HG03521 (cell line): ENCODE data around the gene HS6ST2.

Source experiments
- ATAC-seq: cut with Tn5 transposase; IDR thresholded peaks from one replicate; pipeline ENCODE4 v1.9.1; 2021; ENCODE audit warnings: mild to moderate bottlenecking, moderate library complexity; ENCODE audit not compliant: unreplicated experiment

HS6ST2 gene

DNA sequence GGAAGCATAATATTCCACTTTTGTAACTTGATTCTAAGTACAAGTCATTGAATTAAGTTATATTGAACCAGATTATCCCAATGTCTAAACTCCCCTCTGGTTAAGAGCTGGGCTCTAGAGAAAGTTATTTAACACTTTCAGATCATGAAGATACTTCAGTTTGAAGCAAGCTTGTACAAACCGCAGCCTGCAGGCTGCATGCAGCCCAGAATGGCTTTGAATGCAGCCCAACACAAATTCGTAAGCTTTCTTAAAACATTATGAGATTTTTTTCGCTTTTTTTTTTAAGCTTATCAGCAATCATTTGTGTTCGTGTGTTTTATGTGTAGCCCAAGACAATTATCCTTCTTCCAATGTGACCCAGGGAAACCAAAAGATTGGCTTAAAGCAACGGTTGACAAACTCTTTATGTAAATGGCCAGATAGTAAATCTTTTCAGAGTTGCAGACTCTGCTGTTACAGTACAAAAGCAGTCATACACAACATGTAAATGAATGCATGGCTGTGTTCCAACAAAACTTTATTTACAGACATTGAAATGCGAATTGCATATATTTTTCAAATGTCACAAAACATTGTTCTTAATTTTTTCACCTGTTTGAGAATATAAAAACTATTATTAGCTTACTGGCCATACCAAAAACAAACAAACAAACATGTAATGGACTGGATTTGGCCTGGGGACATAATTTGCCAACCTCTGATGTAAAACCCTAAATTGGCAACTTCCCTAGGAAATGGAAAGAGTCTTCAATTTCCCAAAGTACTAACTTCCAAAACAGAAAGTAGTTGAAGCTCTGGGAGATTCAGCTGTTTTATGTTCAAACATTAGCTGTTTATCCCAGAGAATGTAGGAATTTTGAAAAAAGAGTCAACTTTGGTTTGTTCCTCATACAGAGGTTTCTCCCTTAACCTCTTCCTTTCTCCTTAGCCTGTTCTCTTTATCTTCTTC, 268.5 kb downstream of the HS6ST2 start:
- ATAC-seq, result no peak

DNA sequence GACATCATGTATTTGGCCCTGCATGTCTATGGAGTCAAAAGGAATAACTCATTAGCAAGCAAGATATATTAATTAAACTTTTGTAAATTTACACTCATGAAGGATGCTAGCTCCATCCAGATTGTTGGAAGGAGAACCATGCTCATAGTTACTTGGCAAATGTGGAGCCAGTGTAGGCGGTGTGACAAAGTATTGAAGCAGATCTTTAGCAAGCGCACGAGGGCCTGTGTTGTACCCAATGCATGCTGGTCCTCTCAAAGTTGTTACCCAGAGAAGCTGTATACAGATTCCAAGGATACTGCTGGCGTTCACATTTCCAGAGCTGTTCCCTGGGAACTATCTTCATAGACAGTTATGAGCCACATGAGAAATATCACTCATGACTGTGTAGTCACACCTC, 273.2 kb downstream of the HS6ST2 start:
- no peak for ATAC-seq

DNA sequence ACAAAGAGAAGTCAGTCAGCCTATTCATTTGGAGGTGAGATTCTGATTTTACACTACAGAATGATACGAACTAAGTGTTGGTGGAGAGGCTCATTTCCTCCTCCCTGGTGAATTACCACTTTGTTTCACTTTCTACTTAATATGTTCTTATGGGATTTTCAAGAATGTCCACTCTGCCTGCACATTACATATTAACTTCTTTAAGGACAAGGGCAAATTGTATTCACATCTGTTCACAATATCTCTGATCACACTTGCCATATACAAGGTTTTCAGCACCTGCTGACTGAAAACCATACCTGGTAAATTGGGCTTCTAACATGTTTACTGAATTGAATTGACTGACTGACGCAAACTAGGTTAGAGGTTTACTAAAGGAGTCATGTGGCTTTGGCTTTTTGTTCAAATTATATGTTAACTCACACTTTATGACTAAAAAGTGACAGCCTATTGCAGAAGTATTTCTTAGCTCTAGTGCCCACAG, 281.2 kb downstream of the HS6ST2 start:
- no peak for ATAC-seq

- ATAC-seq, result no peak
These were observed 281.8 kb downstream of the HS6ST2 start for GRCh38 chrX:132676561-132677186.

DNA sequence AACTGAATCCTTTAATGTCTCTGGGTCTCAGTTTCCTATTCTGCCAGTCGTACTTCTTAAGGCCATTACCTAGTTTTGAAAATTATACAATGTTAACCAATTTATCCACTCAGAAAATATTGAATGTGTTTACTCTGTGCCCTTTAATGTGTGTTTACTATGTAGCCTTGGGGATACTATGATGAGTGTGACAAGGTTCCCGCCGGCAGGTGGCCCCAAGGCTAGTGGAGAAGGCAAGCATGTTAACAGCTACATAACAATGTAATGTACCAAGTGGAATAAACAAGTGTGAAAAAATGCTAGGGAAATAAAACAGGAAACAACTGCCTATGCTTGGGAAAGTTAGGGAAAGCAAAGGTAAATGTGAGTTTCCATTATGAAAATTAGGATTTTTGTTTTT, 282.3 kb downstream of the HS6ST2 start:
- no peak for ATAC-seq

DNA sequence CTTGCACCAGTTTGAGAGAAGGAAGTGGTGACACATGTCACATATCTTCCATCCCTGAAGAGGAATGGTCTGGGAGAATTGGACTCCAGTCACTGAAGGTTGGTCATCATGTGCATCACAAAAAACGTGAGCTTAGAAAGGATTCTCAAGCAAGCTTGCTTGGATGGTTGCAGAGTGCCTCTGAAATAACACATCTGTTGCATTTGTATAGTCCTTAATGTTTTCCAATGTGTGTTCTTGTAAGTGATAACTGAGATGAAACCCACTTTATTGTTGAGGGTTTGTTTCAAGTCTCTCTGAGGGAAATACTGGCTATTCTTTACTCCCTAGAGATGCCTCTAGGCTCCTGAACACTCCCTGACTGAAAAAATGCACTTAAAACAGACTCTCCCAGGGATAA, 285.1 kb downstream of the HS6ST2 start:
- no peak for ATAC-seq

DNA sequence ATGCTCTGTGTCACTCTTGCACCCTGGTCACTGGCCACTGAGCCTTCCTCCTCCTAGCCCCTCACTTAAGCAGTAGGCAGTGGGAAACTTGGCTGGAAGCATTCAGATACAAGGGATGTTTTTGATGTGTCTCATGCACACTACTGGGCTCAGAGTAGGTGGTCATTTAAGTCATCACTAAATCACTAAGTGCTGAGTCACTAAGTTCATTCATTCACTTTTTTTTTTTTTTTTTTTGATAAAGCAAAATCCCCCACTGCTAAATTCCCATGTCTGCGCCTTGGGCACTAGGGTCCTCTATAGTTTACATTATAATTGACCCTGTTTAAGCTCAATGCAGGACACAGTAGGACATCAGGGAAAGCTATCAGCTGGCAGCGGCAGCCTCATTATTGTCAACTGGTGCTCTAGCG, 287.2 kb downstream of the HS6ST2 start:
- ATAC-seq, result no peak

- ATAC-seq, result no peak
These were observed 289.3 kb downstream of the HS6ST2 start for GRCh38 chrX:132669142-132669541.

DNA sequence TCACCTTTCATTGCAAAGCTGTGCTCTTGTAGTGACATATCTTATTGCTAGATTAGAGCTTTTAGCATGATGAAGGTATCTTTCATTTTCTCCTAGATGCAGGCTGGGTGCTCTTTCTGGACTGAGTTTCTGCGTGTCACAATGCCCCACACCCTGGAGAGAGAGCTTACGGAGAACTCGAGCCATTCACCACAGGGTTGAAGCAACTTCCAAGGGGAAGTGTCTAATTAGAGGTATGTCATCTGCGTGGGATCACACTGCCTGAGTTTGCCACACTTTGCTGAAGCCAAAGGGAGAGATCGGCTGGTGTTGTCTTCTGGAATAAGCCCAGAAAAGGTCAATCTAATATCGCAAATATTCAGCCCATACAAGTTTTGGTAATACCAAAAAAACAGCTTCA, 290.3 kb downstream of the HS6ST2 start:
- no peak for ATAC-seq

DNA sequence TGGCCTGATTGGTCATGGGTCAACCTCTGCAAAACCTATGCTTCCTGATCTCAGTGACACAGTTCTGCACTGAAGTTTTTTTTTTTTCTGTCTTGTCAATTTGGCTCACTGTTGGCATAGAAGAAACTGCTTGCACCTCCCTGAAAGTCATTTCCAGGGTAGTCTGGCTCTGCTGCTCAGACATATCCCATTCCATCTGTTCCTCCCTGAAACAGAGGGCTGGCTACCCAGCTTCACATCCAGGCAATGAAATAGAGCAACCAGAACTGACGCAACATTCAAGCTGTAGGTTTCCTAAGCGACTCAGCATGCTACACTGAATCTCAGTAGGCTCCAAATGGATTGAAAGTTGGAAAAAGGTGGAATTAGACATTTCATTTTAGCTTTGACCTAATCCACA, 292.8 kb downstream of the HS6ST2 start:
- ATAC-seq, result no peak

GRCh38 chrX:132664273-132664672, 294.2 kb downstream of the HS6ST2 start:
- no peak for ATAC-seq

DNA sequence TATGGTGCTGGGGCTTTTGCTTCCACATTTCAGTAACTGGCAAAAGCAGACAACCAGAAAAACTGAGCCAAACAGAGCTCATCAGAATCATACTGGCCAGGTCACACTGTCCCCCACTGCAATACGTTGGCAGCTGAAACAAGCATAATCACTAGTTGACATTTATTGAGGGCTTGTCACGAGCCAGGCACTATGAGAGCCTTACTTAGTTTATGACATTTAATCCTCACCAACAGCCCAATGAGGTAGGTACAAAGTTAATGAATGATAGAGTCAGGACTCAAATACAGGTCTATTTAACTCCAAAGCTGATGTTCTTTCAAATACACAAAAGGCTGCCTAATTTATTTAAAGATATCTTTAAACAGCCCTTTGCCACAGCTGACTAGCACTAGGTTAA, 295.6 kb downstream of the HS6ST2 start:
- no peak for ATAC-seq

GRCh38 chrX:132657876-132658275, 300.6 kb downstream of the HS6ST2 start:
- ATAC-seq, result no peak

DNA sequence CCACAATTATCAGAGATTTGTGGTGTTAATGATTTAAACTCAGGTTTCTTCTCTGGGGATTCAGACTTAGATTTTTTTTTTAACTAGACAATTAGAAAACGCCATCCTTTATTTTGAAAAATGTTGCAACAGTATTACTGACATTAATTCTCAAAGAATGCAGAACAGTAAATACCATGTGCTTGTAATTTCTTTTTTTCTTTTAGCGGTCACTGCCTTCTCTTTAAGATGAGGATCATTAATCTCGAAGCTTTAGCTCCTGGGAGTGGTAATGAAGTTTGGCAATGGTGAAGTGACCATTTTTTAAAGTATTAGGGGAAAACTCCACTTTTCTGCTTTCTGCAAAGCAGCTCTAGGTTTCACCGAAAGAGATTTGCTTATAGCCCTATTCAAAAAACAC, 305.6 kb downstream of the HS6ST2 start:
- ATAC-seq, result no peak

DNA sequence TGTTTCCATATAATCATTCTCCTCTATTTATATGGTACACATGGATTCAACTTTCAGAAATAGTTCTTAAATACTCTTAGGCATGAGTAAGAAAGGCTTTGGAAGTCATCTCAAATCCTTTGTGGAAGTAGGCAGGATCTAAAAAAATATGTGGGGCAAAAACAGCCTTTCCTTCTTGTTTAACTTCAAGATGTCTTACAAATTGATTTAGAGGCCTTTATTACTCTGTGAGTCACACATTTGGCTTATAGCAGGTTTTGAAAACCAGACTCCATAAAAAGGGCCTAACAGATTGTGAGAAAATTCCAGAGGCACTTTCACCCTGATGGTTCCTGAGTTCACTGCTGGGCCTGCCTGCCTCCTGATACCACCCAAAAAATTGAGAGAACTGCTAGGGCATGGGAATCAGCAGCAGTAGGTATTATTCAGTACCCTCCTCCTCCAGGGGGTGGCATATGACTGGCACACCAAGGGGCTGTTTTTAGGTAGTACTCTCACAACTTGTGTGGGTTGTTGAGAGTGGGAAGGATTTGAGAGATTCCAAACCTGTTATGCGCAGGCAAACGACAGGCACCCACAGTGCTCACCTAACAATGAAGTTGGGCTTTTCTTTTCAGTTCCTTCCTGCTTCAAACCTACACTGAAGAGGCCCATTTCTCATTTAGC, 306.9 kb downstream of the HS6ST2 start:
- ATAC-seq, result no peak

- no peak for ATAC-seq
These were observed 309.5 kb downstream of the HS6ST2 start for GRCh38 chrX:132648895-132649294.

GRCh38 chrX:132639446-132639845, 319.0 kb downstream of the HS6ST2 start:
- ATAC-seq, result no peak

DNA sequence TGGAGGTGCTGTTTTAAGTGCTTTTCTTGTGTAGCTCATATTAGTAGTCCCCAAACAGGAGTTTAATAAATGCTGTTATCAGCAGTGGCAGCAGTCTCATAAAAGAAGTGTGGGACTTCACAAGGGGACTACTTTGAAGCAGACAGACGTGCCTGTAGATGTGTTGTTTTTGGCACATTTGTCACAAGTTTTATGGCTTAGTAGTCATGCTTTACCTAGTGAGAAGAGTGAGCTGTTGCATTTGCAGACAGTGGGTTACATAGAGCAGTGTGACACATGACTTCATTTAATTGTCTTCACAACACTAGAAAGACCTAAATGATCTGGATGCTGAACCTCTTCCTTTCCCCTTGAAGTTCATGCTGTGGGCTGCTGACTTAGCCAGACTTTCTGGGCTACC, 320.1 kb downstream of the HS6ST2 start:
- no peak for ATAC-seq

- no peak for ATAC-seq
These were observed 322.3 kb downstream of the HS6ST2 start for GRCh38 chrX:132636080-132636479.

DNA sequence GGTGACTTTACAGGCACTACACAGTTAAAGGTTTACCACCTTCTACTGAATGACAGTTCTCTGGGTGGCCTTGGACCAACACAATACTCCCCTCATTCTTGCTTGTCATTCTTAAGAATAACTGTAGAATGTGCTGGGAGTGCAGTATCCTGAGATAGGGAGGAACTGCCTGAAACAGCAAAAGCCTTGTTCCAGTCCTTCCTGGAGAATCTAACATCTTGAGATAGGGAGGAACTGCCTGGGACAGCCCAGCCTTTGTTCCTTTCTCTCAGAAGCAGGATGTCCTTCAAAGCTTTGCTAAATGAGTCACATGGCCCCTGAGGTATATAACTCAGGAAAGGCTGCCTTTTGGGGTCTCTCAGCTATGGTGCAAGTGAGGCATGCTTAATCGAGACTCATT, 323.9 kb downstream of the HS6ST2 start:
- no peak for ATAC-seq

- no peak for ATAC-seq
These were observed 326.7 kb downstream of the HS6ST2 start for GRCh38 chrX:132631579-132632232.
